Medulla oblongata (tissue), 1 donor: ENCODE data around the gene ACHE.
A peak's percentile ranks its signal among the peaks of the same experiment; 100 is the strongest.

Source experiments
- DNase-seq: peaks from one replicate; pipeline ENCODE4 v3.0.0-alpha.2; 2015; ENCODE audit errors: extremely low spot score

The ACHE gene

GRCh38 chr7:100896732-100897608, 1.3 kb upstream of the ACHE start:
- DNase-seq = peak; percentile 60

- peak; percentile 35 for DNase-seq
Measured at GRCh38 chr7:100895956-100896731, 456 bp upstream of the ACHE start.

GRCh38 chr7:100894860-100895700, 608 bp downstream of the ACHE start:
- peak; percentile 49 for DNase-seq

GRCh38 chr7:100893910-100894721, 1.6 kb downstream of the ACHE start:
- no peak for DNase-seq

GRCh38 chr7:100893318-100893895, 2.3 kb downstream of the ACHE start:
- no peak for DNase-seq

GRCh38 chr7:100892364-100893317, 3.0 kb downstream of the ACHE start:
- DNase-seq = no peak

GRCh38 chr7:100891568-100892247, 4.0 kb downstream of the ACHE start:
- peak; percentile 5 for DNase-seq

- DNase-seq = peak; percentile 12
Measured at GRCh38 chr7:100890653-100891567, 4.8 kb downstream of the ACHE start.

GRCh38 chr7:100888988-100889750, 6.5 kb downstream of the ACHE start, which contains the start of gene UFSP1:
Gene UFSP1, minus strand, starts transcription at chr7:100889715. Its CDS starts 444 bp downstream, at chr7:100889271.
- no peak for DNase-seq

- DNase-seq = peak; percentile 3
Measured at GRCh38 chr7:100888291-100888987, 7.2 kb downstream of the ACHE start.

GRCh38 chr7:100887516-100888290, 8.0 kb downstream of the ACHE start:
- DNase-seq = peak; percentile 53

- DNase-seq = peak; percentile 7
Measured at GRCh38 chr7:100886936-100887515, 8.7 kb downstream of the ACHE start.

- no peak for DNase-seq
Measured at GRCh38 chr7:100886142-100886935, 9.3 kb downstream of the ACHE start.

GRCh38 chr7:100885440-100886141, 10.1 kb downstream of the ACHE start:
- DNase-seq = no peak
